GM18870 (cell line): ENCODE data around the gene EVA1C.
"Not testable (repeated sequence)": the region's sequence is repeated elsewhere in the genome, so short reads cannot be mapped to it uniquely, and the experiment has no call there.

ENCODE experiments used
- ATAC-seq: cut with Tn5 transposase; IDR thresholded peaks from one replicate; pipeline ENCODE4 v1.9.1; 2021; ENCODE audit warnings: moderate library complexity; ENCODE audit not compliant: unreplicated experiment

EVA1C gene

DNA sequence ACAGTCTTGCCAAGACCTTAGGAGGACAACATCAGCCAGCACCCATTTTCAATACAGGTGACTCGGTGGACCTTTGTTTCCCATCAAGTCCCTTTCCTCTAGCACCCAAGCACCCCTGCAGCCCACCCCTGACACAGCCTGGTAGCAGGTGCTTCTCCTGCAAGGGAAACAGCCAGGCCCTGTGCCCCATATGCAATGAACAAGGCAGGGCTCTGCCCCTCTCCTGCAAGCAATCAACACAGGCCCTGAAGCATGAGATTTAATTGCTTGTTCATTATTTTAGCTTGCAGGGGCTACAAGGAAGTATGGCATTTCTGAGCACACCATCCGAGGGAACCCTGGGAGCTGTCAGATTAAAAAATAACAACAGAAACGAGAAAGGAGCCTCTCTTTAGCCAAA, 137.4 kb downstream of the EVA1C start:
- ATAC-seq = no peak

DNA sequence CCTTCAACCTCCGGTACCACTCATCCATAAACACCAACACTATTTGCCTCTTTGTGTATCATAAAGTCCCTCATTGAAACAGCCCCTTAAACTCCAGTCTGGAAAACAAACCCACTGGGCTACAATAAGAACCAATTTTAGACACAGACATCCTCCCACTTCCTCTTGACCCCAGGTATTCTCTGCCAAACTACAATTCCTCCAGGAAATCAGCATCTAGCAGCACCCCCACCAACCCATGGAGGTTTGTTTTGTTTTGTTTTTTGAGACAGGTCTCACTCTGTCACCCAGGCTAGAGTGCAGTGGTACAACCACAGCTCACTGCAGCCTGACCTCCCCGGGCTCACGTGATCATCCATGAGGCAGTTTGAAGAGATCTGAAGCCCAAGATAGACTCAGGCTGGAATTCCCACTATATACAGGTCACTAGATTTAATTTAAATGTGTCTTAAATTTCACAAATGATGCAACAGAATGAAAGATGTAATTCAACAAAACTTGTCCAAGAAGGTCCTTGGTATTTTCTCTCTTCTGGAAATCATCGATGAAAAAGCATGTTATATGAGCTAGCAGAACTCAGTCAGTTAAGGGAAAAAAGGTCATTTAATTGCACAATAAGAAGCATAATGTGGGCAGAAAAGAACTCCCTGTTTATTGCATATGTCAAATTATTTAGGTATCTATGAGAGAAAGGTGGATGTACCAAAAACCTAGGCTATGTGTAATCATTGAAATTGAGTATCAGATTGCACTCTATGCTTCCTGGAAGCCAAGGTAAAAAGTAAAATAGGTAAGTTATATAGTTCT, 142.5 kb downstream of the EVA1C start:
- no peak for ATAC-seq

DNA sequence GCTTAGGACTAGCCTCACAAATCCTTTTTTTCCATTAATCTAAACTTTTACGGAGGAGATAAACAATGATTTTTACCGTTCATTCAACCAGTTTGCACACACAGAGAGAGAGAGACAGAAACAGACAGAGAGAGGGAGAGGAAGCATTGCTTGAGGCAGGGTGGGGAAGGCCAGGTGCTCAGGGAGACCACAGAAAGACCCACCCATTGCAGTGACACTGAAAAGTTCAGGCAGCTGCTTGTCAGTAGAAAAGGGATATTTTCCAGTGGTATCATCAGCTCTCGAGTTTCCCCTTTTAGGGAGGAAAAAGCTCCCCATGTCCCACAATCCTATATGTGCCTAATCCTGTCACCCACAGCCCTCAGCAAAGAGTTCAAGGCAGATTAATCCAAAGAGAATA, 145.6 kb downstream of the EVA1C start:
- ATAC-seq = no peak

DNA sequence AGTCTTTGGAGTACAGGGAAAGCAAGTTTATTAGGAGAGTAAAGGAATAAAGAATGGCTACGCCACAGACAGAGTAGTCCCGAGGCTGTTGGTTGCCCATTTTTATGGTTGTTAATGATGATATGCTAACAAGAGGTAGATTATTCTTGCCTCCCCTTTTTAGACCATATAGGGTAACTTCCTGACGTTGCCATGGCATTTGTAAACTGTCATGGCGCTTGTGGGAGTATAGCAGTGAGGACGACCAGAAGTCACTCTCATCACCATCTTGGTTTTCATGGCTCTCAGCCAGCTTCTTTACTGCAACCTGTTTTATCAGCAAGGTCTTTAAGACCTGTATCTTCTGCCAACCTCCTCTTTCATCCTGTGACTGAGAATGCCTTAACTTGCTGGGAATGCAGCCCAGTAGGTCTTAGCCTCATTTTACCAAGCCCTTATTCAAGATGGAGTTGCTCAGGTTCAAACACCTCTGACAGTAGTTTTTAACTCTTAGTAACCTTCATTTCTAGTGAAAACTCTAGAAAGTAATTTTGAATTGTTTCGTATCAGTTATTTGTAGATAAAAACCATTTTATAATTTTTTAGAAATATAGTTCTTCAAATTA, 146.6 kb downstream of the EVA1C start:
- no peak for ATAC-seq

DNA sequence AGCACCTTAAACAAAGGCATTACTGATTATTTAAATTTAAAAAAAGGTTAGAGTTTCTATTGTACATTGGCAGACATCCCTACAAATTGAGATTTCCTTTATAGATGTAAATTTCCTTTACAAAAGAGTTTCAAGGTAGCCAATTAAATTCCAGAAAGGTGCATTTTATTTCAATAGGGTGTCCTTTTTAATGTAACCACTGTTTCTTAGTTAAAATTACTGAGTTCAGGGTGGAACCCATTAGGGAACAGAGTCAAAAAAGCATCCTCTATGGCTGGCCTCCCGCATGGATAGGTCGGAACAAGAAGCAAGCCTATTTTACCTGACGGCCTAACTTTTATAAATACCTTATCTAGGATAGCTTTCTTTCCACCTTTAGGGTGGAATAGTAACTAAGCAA, 148.4 kb downstream of the EVA1C start:
- ATAC-seq = no peak

DNA sequence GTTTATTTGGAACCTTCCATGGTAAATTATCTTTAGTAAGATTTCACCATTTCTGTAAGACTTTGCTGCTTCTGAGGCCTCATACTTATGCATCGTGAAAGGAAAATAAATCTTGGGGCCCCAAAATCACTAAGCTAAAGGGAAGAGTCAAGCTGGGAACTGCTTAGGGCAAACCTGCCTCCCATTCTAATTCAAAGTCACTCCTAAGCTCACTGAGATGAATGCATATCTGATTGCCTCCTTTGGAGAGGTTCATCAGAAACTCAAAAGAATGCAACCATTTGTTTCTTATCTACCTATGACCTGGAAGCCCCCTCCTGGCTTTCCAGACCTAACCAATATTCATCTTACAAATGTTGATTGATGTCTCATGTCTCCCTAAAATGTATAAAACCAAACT, 149.0 kb downstream of the EVA1C start:
- not testable (repeated sequence) for ATAC-seq

DNA sequence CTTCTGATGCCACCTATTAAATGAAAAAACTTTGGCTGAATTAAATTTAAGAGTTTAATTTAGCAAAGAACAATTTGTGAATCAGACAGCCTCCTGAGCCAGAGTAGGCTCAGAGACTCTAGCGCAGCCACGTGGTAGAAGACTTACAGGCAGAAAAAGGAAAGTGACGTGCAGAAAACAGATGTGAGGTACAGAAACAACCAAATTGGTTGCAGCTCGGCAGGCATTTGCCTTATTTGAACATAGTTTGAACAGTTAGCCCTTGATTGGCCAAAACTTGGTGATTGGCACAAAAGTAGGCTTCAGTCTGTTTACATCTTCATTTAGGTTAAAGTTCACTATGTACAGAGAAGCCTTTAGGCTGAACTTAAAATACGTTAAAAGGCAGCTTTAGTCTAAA, 149.9 kb downstream of the EVA1C start:
- no peak for ATAC-seq

DNA sequence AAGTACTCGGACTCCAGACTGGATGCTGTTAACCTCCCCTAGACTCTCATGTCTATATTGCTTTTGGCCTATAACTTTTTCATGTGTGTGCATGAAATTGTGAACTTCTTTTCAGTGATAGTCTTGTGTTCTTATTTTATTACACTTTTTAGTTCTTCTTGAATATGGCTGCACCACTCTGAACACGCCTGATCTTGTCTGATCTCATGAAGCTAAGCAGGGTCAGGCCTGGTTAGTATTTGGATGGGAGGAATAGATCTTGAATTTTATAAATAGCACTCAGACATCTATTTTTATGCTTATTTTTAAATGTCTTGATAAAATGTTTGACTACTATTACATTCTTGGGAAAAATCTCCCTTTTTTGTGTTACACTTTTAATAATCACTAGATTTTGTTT, 150.4 kb downstream of the EVA1C start:
- ATAC-seq = no peak
